SKM-1 treated with dmso at 0.1 percent for 144 hours (cell line): Measurements from ENCODE around the gene C3orf62.

Experiments used
- DNase-seq: peaks from one replicate; lab custom pipeline; 2025; ENCODE audit not compliant: unreplicated experiment; lab: John Stamatoyannopoulos, UW

Gene C3orf62

DNA sequence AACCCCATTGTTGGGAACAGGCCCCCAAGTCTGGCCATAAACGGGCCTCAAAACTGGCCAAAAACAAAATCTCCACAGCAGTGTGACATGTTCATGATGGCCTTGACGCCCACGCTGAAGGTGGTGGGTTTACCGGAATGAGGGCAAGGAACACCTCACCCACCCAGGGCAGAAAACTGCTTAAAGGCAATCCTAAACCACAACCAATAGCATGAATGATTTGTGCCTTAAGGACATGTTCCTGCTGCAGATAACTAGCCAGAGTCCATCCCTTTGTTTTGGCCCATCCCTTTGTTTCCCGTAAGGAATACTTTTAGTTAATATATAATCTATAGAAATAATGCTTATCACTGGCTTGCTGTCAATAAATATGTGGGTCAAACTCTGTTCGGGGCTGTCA lies 57.9 kb downstream of the C3orf62 start:
- no peak for DNase-seq
